ENCODE data around the gene SECISBP2L. TPM values are rescaled to one million over a fixed set of nuclear protein-coding genes. Genes with fewer than 3 reads are reported as not detected.
A peak's percentile ranks its signal among the peaks of the same experiment; 100 is the strongest.

Gene SECISBP2L
- total and polyA plus RNA-seq, 4 donors, result 16.2 to 678 (median 51.7) TPM

GRCh38 chr15:49045751-49046219, 461 bp downstream of the SECISBP2L start:
- peak overlapping the region; percentile 90 to 93 for H3K27ac ChIP-seq (ENCODE audit: low read depth in 1 of 2, low read length in 1 of 2)
- 0% methylated on average over 17 of the region's 17 CpGs for whole genome bisulfite sequencing, 2 donors
- peak; percentile 32 for ATAC-seq (ENCODE audit: insufficient read depth, low FRiP score)
- H3K9me3 ChIP-seq (ENCODE audit: control insufficient read depth in 4 of 4, insufficient read depth in 3 of 4, low read length in 3 of 4), result no peaks in the 10 kb centered on the region
- TF ChIP-seq, protein P1, sequence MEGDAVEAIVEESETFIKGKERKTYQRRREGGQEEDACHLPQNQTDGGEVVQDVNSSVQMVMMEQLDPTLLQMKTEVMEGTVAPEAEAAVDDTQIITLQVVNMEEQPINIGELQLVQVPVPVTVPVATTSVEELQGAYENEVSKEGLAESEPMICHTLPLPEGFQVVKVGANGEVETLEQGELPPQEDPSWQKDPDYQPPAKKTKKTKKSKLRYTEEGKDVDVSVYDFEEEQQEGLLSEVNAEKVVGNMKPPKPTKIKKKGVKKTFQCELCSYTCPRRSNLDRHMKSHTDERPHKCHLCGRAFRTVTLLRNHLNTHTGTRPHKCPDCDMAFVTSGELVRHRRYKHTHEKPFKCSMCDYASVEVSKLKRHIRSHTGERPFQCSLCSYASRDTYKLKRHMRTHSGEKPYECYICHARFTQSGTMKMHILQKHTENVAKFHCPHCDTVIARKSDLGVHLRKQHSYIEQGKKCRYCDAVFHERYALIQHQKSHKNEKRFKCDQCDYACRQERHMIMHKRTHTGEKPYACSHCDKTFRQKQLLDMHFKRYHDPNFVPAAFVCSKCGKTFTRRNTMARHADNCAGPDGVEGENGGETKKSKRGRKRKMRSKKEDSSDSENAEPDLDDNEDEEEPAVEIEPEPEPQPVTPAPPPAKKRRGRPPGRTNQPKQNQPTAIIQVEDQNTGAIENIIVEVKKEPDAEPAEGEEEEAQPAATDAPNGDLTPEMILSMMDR (IDR thresholded peaks at IDR 0.05; ENCODE audit: control extremely low read depth, extremely low read depth), result no peak
- no peaks in the 10 kb centered on the region for H3K27me3 ChIP-seq (ENCODE audit: control insufficient read depth in 3 of 3, insufficient read depth in 3 of 3, low read length in 2 of 3)
- H3K9ac ChIP-seq (ENCODE audit: insufficient read depth in 1 of 2, low read length in 2 of 2), result peak overlapping the region; percentile 69 to 96
- peaks cover 0 to 3% (median 0%) of the 10 kb centered on the region in 4 donors for H3K36me3 ChIP-seq (ENCODE audit: control insufficient read depth in 4 of 4, insufficient read depth in 4 of 4, low read length in 4 of 4)
- H3K4me1 ChIP-seq (ENCODE audit: control insufficient read depth in 5 of 5, insufficient read depth in 5 of 5, low read length in 5 of 5), result peaks cover 0 to 19% (median 7%) of the 10 kb centered on the region in 5 donors
- peak in 2 of 3 donors; percentile 63 to 71 for DNase-seq
- H3K4me3 ChIP-seq, result peak overlapping the region; percentile 82

GRCh38 chr15:49044766-49045606, 1.3 kb downstream of the SECISBP2L start:
- no peak overlapping the region for H3K27ac ChIP-seq (ENCODE audit: low read depth in 1 of 2, low read length in 1 of 2)
- H3K36me3 ChIP-seq (ENCODE audit: control insufficient read depth in 4 of 4, insufficient read depth in 4 of 4, low read length in 4 of 4), result peaks cover 0 to 3% (median 0%) of the 10 kb centered on the region in 4 donors
- no peak for ATAC-seq (ENCODE audit: insufficient read depth, low FRiP score)
- peak overlapping the region; percentile 69 to 96 for H3K9ac ChIP-seq (ENCODE audit: insufficient read depth in 1 of 2, low read length in 2 of 2)
- peak in 2 of 3 donors; percentile 44 to 51 for DNase-seq
- H3K4me1 ChIP-seq (ENCODE audit: control insufficient read depth in 5 of 5, insufficient read depth in 5 of 5, low read length in 5 of 5), result peaks cover 0 to 19% (median 7%) of the 10 kb centered on the region in 5 donors
- TF ChIP-seq, protein P1 (IDR thresholded peaks at IDR 0.05; ENCODE audit: control extremely low read depth, extremely low read depth), result no peak
- H3K4me3 ChIP-seq, result no peak overlapping the region
- no peaks in the 10 kb centered on the region for H3K9me3 ChIP-seq (ENCODE audit: control insufficient read depth in 4 of 4, insufficient read depth in 3 of 4, low read length in 3 of 4)
- WGBS, 2 donors, result 9% methylated on average over 8 of the region's 8 CpGs
- H3K27me3 ChIP-seq (ENCODE audit: control insufficient read depth in 3 of 3, insufficient read depth in 3 of 3, low read length in 2 of 3), result no peaks in the 10 kb centered on the region

DNA sequence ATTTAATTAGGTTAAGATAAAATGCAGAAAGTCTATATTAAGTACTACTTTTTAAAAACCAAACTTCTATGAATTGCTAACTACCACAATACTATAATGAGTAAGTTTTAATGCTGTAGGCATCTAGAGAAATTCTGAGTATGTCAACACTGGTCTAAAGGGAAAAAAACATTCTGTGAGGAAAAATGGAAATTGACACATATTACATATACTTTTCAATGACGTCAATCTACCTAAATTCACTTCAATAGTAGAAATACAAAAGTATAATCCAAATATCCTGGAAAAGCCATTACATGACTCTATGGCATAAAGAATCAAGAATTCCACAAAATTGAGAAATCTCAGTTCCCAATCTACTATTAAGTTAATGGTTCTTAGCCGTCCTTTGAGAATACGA, 2.2 kb downstream of the SECISBP2L start:
- H3K4me3 ChIP-seq, result no peak overlapping the region
- peak overlapping the region in 1 of 2 donors; percentile 96 for H3K9ac ChIP-seq (ENCODE audit: insufficient read depth in 1 of 2, low read length in 2 of 2)
- no peaks in the 10 kb centered on the region for H3K27me3 ChIP-seq (ENCODE audit: control insufficient read depth in 3 of 3, insufficient read depth in 3 of 3, low read length in 2 of 3)

More for the DNA sequence above, 2.2 kb downstream of the SECISBP2L start:
- no peaks in the 10 kb centered on the region for H3K9me3 ChIP-seq (ENCODE audit: control insufficient read depth in 4 of 4, insufficient read depth in 3 of 4, low read length in 3 of 4)
- TF ChIP-seq, protein P1 (IDR thresholded peaks at IDR 0.05; ENCODE audit: control extremely low read depth, extremely low read depth), result no peak
- DNase-seq, result no peak
- ATAC-seq (ENCODE audit: insufficient read depth, low FRiP score), result no peak
- H3K4me1 ChIP-seq (ENCODE audit: control insufficient read depth in 5 of 5, insufficient read depth in 5 of 5, low read length in 5 of 5), result peaks cover 0 to 19% (median 7%) of the 10 kb centered on the region in 5 donors
- 67 to 74% methylated on average over 3 of the region's 3 CpGs for WGBS, 2 donors
- H3K27ac ChIP-seq (ENCODE audit: low read depth in 1 of 2, low read length in 1 of 2), result no peak overlapping the region
- H3K36me3 ChIP-seq (ENCODE audit: control insufficient read depth in 4 of 4, insufficient read depth in 4 of 4, low read length in 4 of 4), result peaks cover 0 to 3% (median 0%) of the 10 kb centered on the region in 4 donors

All from lung (tissue), 12 donors.